ENCODE results near the gene TMEM9.

Gene TMEM9

DNA sequence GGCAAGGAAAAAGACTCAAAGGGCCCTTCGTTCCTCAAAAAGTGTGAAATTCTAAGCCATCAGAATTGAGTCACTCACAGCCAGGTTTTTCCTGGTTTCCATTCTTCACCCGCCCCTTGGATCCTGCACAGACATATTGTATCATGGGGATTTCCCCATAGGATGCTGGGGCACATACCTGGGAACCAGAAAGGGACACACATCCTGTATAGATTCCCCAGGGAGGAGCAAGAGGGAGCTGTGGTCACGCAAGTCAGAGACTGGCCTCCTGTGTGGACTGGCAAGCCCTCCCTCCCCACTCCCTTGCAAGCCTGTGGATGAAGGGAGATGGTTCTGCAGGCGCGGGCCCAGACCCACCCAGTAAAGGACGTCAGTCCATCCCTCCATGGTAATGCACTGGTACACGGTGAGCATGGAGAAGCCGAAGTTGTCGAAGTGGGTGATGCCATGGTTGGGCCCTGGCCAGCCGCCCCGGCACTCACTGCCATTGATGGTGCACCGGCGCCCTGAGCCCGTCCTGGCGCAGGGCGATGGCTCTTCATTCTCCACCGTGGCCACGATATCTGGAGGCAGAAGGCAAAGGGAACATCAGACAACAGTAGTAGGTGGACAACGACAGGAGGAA, 65.3 kb downstream of the TMEM9 start:
- no peaks in the 10 kb centered on the region for H3K36me3 ChIP-seq (replicated peaks; ENCODE audit: low read depth, low read length)
- no peaks in the 10 kb centered on the region for H3K4me1 ChIP-seq (ENCODE audit: low read length)
- H3K4me2 ChIP-seq (ENCODE audit: low read length), result no peak overlapping the region
- no peaks in the 10 kb centered on the region for H4K20me1 ChIP-seq (ENCODE audit: insufficient read depth, low read length)
- H3K4me3 ChIP-seq (ENCODE audit: low read length), result no peak overlapping the region
- no peak overlapping the region for H3K27ac ChIP-seq (ENCODE audit: low read length)
- H3K79me2 ChIP-seq (ENCODE audit: low read length), result no peaks in the 10 kb centered on the region
- peaks cover 56% of the 10 kb centered on the region for H3K27me3 ChIP-seq (ENCODE audit: low read depth, low read length)
- no peaks in the 10 kb centered on the region for H3K9me3 ChIP-seq (ENCODE audit: insufficient read depth, low read length)
- H3K9ac ChIP-seq (ENCODE audit: low read length), result no peak overlapping the region
- H2AFZ ChIP-seq (ENCODE audit: low read depth, low read length), result no peak overlapping the region
- no peak for TF ChIP-seq EZH2phosphoT487 (IDR thresholded peaks at IDR 0.05; ENCODE audit: low read depth)
- TF ChIP-seq, protein P1, sequence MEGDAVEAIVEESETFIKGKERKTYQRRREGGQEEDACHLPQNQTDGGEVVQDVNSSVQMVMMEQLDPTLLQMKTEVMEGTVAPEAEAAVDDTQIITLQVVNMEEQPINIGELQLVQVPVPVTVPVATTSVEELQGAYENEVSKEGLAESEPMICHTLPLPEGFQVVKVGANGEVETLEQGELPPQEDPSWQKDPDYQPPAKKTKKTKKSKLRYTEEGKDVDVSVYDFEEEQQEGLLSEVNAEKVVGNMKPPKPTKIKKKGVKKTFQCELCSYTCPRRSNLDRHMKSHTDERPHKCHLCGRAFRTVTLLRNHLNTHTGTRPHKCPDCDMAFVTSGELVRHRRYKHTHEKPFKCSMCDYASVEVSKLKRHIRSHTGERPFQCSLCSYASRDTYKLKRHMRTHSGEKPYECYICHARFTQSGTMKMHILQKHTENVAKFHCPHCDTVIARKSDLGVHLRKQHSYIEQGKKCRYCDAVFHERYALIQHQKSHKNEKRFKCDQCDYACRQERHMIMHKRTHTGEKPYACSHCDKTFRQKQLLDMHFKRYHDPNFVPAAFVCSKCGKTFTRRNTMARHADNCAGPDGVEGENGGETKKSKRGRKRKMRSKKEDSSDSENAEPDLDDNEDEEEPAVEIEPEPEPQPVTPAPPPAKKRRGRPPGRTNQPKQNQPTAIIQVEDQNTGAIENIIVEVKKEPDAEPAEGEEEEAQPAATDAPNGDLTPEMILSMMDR (IDR thresholded peaks at IDR 0.05; ENCODE audit: low read depth, low read length), result no peak

- no peak for TF ChIP-seq EZH2phosphoT487 (IDR thresholded peaks at IDR 0.05; ENCODE audit: low read depth)
- TF ChIP-seq, protein P1 (IDR thresholded peaks at IDR 0.05; ENCODE audit: low read depth, low read length), result no peak
- no peak overlapping the region for H3K4me3 ChIP-seq (ENCODE audit: low read length)
- no peak overlapping the region for H3K27ac ChIP-seq (ENCODE audit: low read length)
- H3K9me3 ChIP-seq (ENCODE audit: insufficient read depth, low read length), result no peaks in the 10 kb centered on the region
- H3K9ac ChIP-seq (ENCODE audit: low read length), result no peak overlapping the region
- H3K4me1 ChIP-seq (ENCODE audit: low read length), result no peaks in the 10 kb centered on the region
- H3K79me2 ChIP-seq (ENCODE audit: low read length), result no peaks in the 10 kb centered on the region
- H3K4me2 ChIP-seq (ENCODE audit: low read length), result no peak overlapping the region
- H3K36me3 ChIP-seq (replicated peaks; ENCODE audit: low read depth, low read length), result no peaks in the 10 kb centered on the region
- no peaks in the 10 kb centered on the region for H4K20me1 ChIP-seq (ENCODE audit: insufficient read depth, low read length)
- no peak overlapping the region for H2AFZ ChIP-seq (ENCODE audit: low read depth, low read length)
- H3K27me3 ChIP-seq (ENCODE audit: low read depth, low read length), result peaks cover 60% of the 10 kb centered on the region
These were observed 65.9 kb downstream of the TMEM9 start for GRCh38 chr1:201088395-201088794.

DNA sequence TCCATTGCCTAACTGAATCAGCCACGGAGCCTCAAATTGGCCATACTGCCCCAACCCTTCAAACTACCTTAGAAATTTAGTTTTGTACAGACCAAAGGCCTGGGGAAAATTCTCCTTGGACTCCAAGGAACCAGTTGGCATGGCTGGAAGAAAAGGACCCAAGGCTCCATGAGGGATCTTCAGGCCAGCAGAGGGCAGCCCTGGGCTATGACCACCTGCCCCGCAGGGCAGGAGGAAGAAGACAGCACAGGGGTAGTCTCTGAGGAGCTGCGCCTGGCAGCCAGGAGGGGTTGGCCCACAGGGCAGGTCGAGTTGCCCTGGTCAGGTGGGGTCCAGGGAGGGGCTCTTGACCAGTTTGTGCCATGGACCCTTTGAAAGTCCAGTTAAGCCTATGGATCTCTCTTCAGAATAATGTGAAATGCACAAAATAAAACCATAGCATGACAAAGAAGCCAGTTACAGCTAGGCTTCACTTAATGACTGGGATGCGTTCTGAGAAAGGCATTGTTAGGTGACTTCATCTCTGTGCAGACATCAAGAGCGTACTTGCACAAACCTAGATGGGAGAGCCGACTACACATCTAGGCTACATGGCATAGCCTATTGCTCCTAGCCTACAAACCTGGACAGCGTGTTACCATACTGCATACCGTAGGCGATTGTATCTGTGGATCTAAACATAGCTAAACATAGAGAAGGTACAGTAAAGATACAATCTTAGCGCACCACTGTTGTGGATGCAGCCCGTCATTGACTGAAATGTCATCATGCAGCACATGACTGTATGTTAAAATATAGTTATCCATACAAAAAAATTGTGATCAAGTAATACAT, 68.2 kb downstream of the TMEM9 start:
- Histone ChIP-seq H3K4me1 (ENCODE audit: low read length) (no peaks in the 10 kb centered on the region), H4K20me1 (ENCODE audit: insufficient read depth, low read length) (no peaks in the 10 kb centered on the region), H2AFZ (ENCODE audit: low read depth, low read length) (no peak overlapping the region), H3K4me3 (ENCODE audit: low read length) (no peak overlapping the region), H3K9me3 (ENCODE audit: insufficient read depth, low read length) (no peaks in the 10 kb centered on the region), H3K27ac (ENCODE audit: low read length) (no peak overlapping the region), H3K4me2 (ENCODE audit: low read length) (no peak overlapping the region), H3K36me3 (replicated peaks; ENCODE audit: low read depth, low read length) (no peaks in the 10 kb centered on the region), H3K9ac (ENCODE audit: low read length) (no peak overlapping the region), H3K79me2 (ENCODE audit: low read length) (no peaks in the 10 kb centered on the region), H3K27me3 (ENCODE audit: low read depth, low read length) (peaks cover 56% of the 10 kb centered on the region)
- TF ChIP-seq EZH2phosphoT487 (IDR thresholded peaks at IDR 0.05; ENCODE audit: low read depth), result no peak
- TF ChIP-seq, protein P1 (IDR thresholded peaks at IDR 0.05; ENCODE audit: low read depth, low read length), result peak; percentile 79
